GM23338 (cell line): ENCODE measurements around the gene ELOVL6. TPM values are rescaled to one million over a fixed set of nuclear protein-coding genes. Genes with fewer than 3 reads are reported as not detected.

Experiments used
- ATAC-seq: fragments of 200-7000 bp; cut with Tn5 transposase; 3 replicates; pipeline ENCODE4 v1.9.1; 2020
- DNase-seq: peaks from one replicate; pipeline ENCODE4 v3.0.0-alpha.2; 2015; ENCODE audit warnings: low spot score
- H2AFZ ChIP-seq: fragments of 200-600 bp; sonication (generic); 2 replicates; pipeline ENCODE4 v1.8.0; 2016; ENCODE audit warnings: antibody characterized with exemption, mild to moderate bottlenecking, moderate library complexity
- H3F3A ChIP-seq: fragments of 200-600 bp; sonication (generic); replicated peaks from 2 replicates; pipeline ENCODE4 v1.8.0; 2017; ENCODE audit warnings: antibody characterized with exemption, mixed run types, low read depth
- H3K27ac ChIP-seq: fragments of 200-600 bp; sonication (generic); 2 replicates; pipeline ENCODE4 v1.6.1; 2016; ENCODE audit warnings: low read depth
- H3K27me3 ChIP-seq: fragments of 200-600 bp; sonication (generic); 2 replicates; pipeline ENCODE4 v1.8.0; 2016; ENCODE audit warnings: mild to moderate bottlenecking, mixed run types, moderate library complexity; ENCODE audit not compliant: insufficient read depth
- H3K36me3 ChIP-seq: fragments of 200-600 bp; sonication (generic); 2 replicates; pipeline ENCODE4 v1.8.0; 2016; ENCODE audit warnings: mild to moderate bottlenecking; ENCODE audit not compliant: insufficient read depth
- H3K4me1 ChIP-seq: fragments of 200-600 bp; sonication (generic); 2 replicates; pipeline ENCODE4 v1.8.0; 2016; ENCODE audit warnings: mild to moderate bottlenecking, moderate library complexity; ENCODE audit not compliant: insufficient read depth
- H3K4me2 ChIP-seq: fragments of 200-600 bp; sonication (generic); 2 replicates; pipeline ENCODE4 v1.7.1; 2017; ENCODE audit warnings: mixed run types
- H3K4me3 ChIP-seq: fragments of 200-600 bp; sonication (generic); 2 replicates; pipeline ENCODE4 v1.6.1; 2016; ENCODE audit warnings: mixed run types
- H3K79me2 ChIP-seq: fragments of 200-600 bp; sonication (generic); replicated peaks from 2 replicates; pipeline ENCODE4 v1.8.0; 2017; ENCODE audit warnings: mild to moderate bottlenecking; ENCODE audit not compliant: insufficient read depth
- H3K9me2 ChIP-seq: fragments of 200-600 bp; sonication (generic); 2 replicates; pipeline ENCODE4 v1.8.0; 2017; ENCODE audit not compliant: insufficient read depth
- H4K20me1 ChIP-seq: fragments of 200-600 bp; sonication (generic); replicated peaks from 2 replicates; pipeline ENCODE4 v1.8.0; 2017; ENCODE audit warnings: mild to moderate bottlenecking; ENCODE audit not compliant: insufficient read depth
- H3K27ac Mint-ChIP-seq: 2 replicates; pipeline ENCODE4 v1.8.0; 2020; ENCODE audit warnings: inconsistent platforms, mild to moderate bottlenecking, moderate library complexity, mixed read lengths
- H3K27me3 Mint-ChIP-seq: 3 replicates; pipeline ENCODE4 v1.8.0; 2022; ENCODE audit warnings: low read depth, mild to moderate bottlenecking, moderate library complexity, mixed read lengths, inconsistent platforms; ENCODE audit not compliant: insufficient read depth, poor library complexity
- H3K36me3 Mint-ChIP-seq: 3 replicates; pipeline ENCODE4 v1.8.0; 2021; ENCODE audit warnings: low read depth, mild to moderate bottlenecking, inconsistent platforms, moderate library complexity, mixed read lengths
- H3K4me1 Mint-ChIP-seq: 3 replicates; pipeline ENCODE4 v1.8.0; 2020; ENCODE audit warnings: mild to moderate bottlenecking, inconsistent platforms, mixed read lengths
- H3K4me3 Mint-ChIP-seq: 3 replicates; pipeline ENCODE4 v1.8.0; 2021; ENCODE audit warnings: moderate library complexity, mild to moderate bottlenecking, inconsistent platforms, mixed read lengths
- H3K9me3 Mint-ChIP-seq: 3 replicates; pipeline ENCODE4 v1.8.0; 2020; ENCODE audit warnings: moderate library complexity, mild to moderate bottlenecking, inconsistent platforms, mixed read lengths
- CREB1 ChIP-seq: fragments of 250-450 bp; sonication (Bioruptor Pico); IDR thresholded peaks from 2 replicates; pipeline ENCODE4 v1.5.0; 2020; ENCODE audit warnings: low read depth, mild to moderate bottlenecking, moderate library complexity
- CTCF ChIP-seq, 2 experiments: fragments of 200-600 bp in 1 of 2; sonication (generic) in 1 of 2; conservative IDR thresholded peaks; 2 replicates each; pipeline versions ENCODE4 v1.5.1 to v1.6.1; 2016 to 2017; ENCODE audit warnings: antibody characterized with exemption in 2 of 2, low read depth in 2 of 2, mild to moderate bottlenecking in 2 of 2, moderate library complexity in 1 of 2
- ETS1 ChIP-seq: IDR thresholded peaks from 2 replicates; pipeline ENCODE4 v1.6.1; 2016; ENCODE audit warnings: antibody characterized with exemption
- EZH2 ChIP-seq: fragments of 200-600 bp; sonication (generic); IDR thresholded peaks from one replicate; pipeline ENCODE4 v1.8.0; 2017; ENCODE audit warnings: antibody characterized with exemption, mild to moderate bottlenecking, low read depth; ENCODE audit not compliant: unreplicated experiment
- EZH2phosphoT487 ChIP-seq: fragments of 200-600 bp; sonication (generic); IDR thresholded peaks from one replicate; pipeline ENCODE4 v1.8.1; 2018; ENCODE audit warnings: antibody characterized with exemption; ENCODE audit not compliant: unreplicated experiment
- JUNB ChIP-seq: IDR thresholded peaks from one replicate; pipeline ENCODE4 v1.6.1; 2016; ENCODE audit warnings: antibody characterized with exemption; ENCODE audit not compliant: unreplicated experiment
- NANOG ChIP-seq: IDR thresholded peaks from 2 replicates; pipeline ENCODE4 v1.6.1; 2016; ENCODE audit warnings: antibody characterized with exemption, borderline replicate concordance
- POLR2AphosphoS5 ChIP-seq: IDR thresholded peaks from 2 replicates; pipeline ENCODE4 v1.6.1; 2016; ENCODE audit warnings: antibody characterized with exemption, low read depth
- REST ChIP-seq: IDR thresholded peaks from one replicate; pipeline ENCODE4 v1.6.1; 2018; ENCODE audit warnings: antibody characterized with exemption; ENCODE audit not compliant: unreplicated experiment
- ZNF114 ChIP-seq: fragments of 250-450 bp; sonication (Bioruptor Pico); IDR thresholded peaks from 2 replicates; pipeline ENCODE4 v1.5.0; 2020; ENCODE audit warnings: mild to moderate bottlenecking, moderate library complexity
- ZNF331 ChIP-seq: fragments of 250-450 bp; sonication (Bioruptor Pico); IDR thresholded peaks from 2 replicates; pipeline ENCODE4 v1.5.0; 2020; ENCODE audit warnings: low read depth, mild to moderate bottlenecking, moderate library complexity
- polyA plus RNA-seq: library from polyadenylated mRNA; unstranded; fragments of >200 nt; fragmentation: Nextera tagmentation; extraction: Ambion mirVana; gene quantifications from 2 replicates; pipeline ENCODE4 v1.2.1, GENCODE V29; 2016
- total RNA-seq: library from RNA; depleted of rRNA; stranded (reverse); fragments of >200 nt; shearing (Covaris generic); gene quantifications from 2 replicates; pipeline ENCODE4 v1.2.3, GENCODE V29; 2014

ELOVL6 gene
- total and polyA plus RNA-seq, 2 experiments from 2014 or later, result 82.7 to 89.5 TPM

- Mint-ChIP-seq H3K9me3 (no peaks in the 10 kb centered on the region), H3K27me3 (no peaks in the 10 kb centered on the region), H3K27ac (no peak overlapping the region), H3K4me3 (no peak overlapping the region), H3K36me3 (no peaks in the 10 kb centered on the region; the same call in 2 of the 3 replicates), H3K4me1 (no peaks in the 10 kb centered on the region)
- Histone ChIP-seq H2AFZ (no peak overlapping the region), H3K27ac (no peak overlapping the region), H3K27me3 (no peaks in the 10 kb centered on the region), H3K36me3 (no peaks in the 10 kb centered on the region), H3K4me3 (no peak overlapping the region), H4K20me1 (peaks cover 32% of the 10 kb centered on the region), H3F3A (no peaks in the 10 kb centered on the region), H3K4me2 (no peak overlapping the region), H3K79me2 (peaks cover 33% of the 10 kb centered on the region), H3K4me1 (no peaks in the 10 kb centered on the region), H3K9me2 (no peaks in the 10 kb centered on the region)
- ATAC-seq (no peak), DNase-seq (no peak)
- TF ChIP-seq EZH2 (no peak), CTCF (conservative IDR thresholded peaks at IDR 0.05; ENCODE audit: low read depth in 2 of 2) (no peak), NANOG (no peak), ETS1 (no peak)
Measured at GRCh38 chr4:110064295-110064694, 134.1 kb downstream of the ELOVL6 start.

- Mint-ChIP-seq H3K4me1 (no peaks in the 10 kb centered on the region), H3K36me3 (no peaks in the 10 kb centered on the region; the same call in 1 of the 3 replicates), H3K9me3 (no peaks in the 10 kb centered on the region), H3K27ac (no peak overlapping the region), H3K27me3 (no peaks in the 10 kb centered on the region), H3K4me3 (no peak overlapping the region)
- Histone ChIP-seq H3K4me2 (no peak overlapping the region), H3K27me3 (no peaks in the 10 kb centered on the region), H4K20me1 (peaks cover 24% of the 10 kb centered on the region), H3K4me1 (no peaks in the 10 kb centered on the region), H3K27ac (no peak overlapping the region), H3F3A (no peaks in the 10 kb centered on the region), H3K9me2 (no peaks in the 10 kb centered on the region), H3K79me2 (peaks cover 28% of the 10 kb centered on the region), H2AFZ (no peak overlapping the region), H3K4me3 (no peak overlapping the region), H3K36me3 (peaks cover 4% of the 10 kb centered on the region; the same call in 1 of the 2 replicates)
- no peak for ATAC-seq
- no peak for DNase-seq
- TF ChIP-seq ZNF114 (no peak), REST (no peak), POLR2AphosphoS5 (no peak), EZH2phosphoT487 (no peak), ZNF331 (CRISPR knock-in tag) (no peak), JUNB (no peak), NANOG (no peak), CREB1 (CRISPR knock-in tag) (no peak)
Measured at GRCh38 chr4:110062166-110062565, 136.2 kb downstream of the ELOVL6 start.
